A549 (cell line): Measurements from ENCODE around the gene IGF2R. TPM values are rescaled to one million over a fixed set of nuclear protein-coding genes. Genes with fewer than 3 reads are reported as not detected.

Experiments
- ATAC-seq, 2 experiments: fragments of 200-7000 bp in 1 of 2; fragments of >200 bp in 1 of 2; cut with Nextera tagmentation in 1 of 2; cut with Tn5 transposase in 1 of 2; 3 replicates each; pipeline versions ENCODE4 v1.8.0 to v1.9.1; 2018 to 2020; ENCODE audit warnings: mild to moderate bottlenecking in 1 of 2, moderate library complexity in 1 of 2
- CTCF ChIA-PET: fragments of 300-600 bp; sonication (Branson Sonifier 250); formaldehyde crosslinking; extraction: SDS; loops from one replicate; lab custom pipeline; 2021; ENCODE audit warnings: antibody characterized with exemption, inconsistent platforms; lab: Yijun Ruan, JAX
- POLR2A ChIA-PET: fragments of 350-600 bp; formaldehyde crosslinking; extraction: SDS; loops from one replicate; lab custom pipeline; 2021; ENCODE audit warnings: antibody characterized with exemption, inconsistent platforms; lab: Yijun Ruan, JAX
- DNase-seq, 2 experiments: peaks; one replicate each; pipeline versions ENCODE4 v3.0.0 to v3.0.0-alpha.2; 2011 to 2016; ENCODE audit warnings: low read depth in 1 of 2, low spot score in 1 of 2
- FAIRE-seq: peaks from 2 replicates; lab custom pipeline; 2011; peaks lifted over from hg19 to GRCh38; lab: Jason Lieb, UNC
- H3K27ac ChIP-seq, 2 experiments: fragments of >200 bp; sonication (Bioruptor Twin); formaldehyde crosslinking; 3 replicates each; pipeline ENCODE4 v1.5.1; 2016 to 2017
- H3K4me1 ChIP-seq: fragments of >200 bp; sonication (Bioruptor Twin); formaldehyde crosslinking; 3 replicates; pipeline ENCODE4 v1.6.1; 2016
- H3K4me2 ChIP-seq: fragments of >200 bp; sonication (Bioruptor Twin); formaldehyde crosslinking; 3 replicates; pipeline ENCODE4 v1.6.1; 2016
- H3K4me3 ChIP-seq: fragments of >200 bp; sonication (Bioruptor Twin); formaldehyde crosslinking; 3 replicates; pipeline ENCODE4 v1.5.1; 2016
- H3K9me3 ChIP-seq: fragments of >200 bp; sonication (Bioruptor Twin); formaldehyde crosslinking; 3 replicates; pipeline ENCODE4 v1.6.1; 2016
- BHLHE40 ChIP-seq: IDR thresholded peaks from 2 replicates; pipeline ENCODE4 v1.6.1; 2012; ENCODE audit warnings: low read depth, low read length, inconsistent platforms
- CBX2 ChIP-seq: fragments of 200-600 bp; sonication (generic); IDR thresholded peaks from 2 replicates; pipeline ENCODE4 v1.6.1; 2016; ENCODE audit warnings: low read depth, mild to moderate bottlenecking, borderline replicate concordance
- CEBPB ChIP-seq, 2 experiments: fragments of >200 bp in 1 of 2; sonication (Bioruptor Twin) in 1 of 2; formaldehyde crosslinking in 1 of 2; IDR thresholded peaks; 2 replicates each; pipeline ENCODE4 v1.6.1; 2012 to 2016
- CHD2 ChIP-seq: fragments of 150-350 bp; IDR thresholded peaks from 2 replicates; pipeline ENCODE4 v1.6.1; 2014; ENCODE audit warnings: low read length; ENCODE audit not compliant: partially characterized antibody
- CTCF ChIP-seq: fragments of >200 bp; sonication (Bioruptor Twin); formaldehyde crosslinking; IDR thresholded peaks from 3 replicates; pipeline ENCODE4 v1.5.1; 2016
- E2F6 ChIP-seq: IDR thresholded peaks from 2 replicates; pipeline ENCODE4 v1.6.1; 2012; ENCODE audit warnings: low read depth, borderline replicate concordance
- EHF ChIP-seq: fragments of 250-450 bp; sonication (Bioruptor Pico); IDR thresholded peaks from 2 replicates; pipeline ENCODE4 v1.5.0; 2020; ENCODE audit warnings: mild to moderate bottlenecking
- EHMT2 ChIP-seq: fragments of 200-600 bp; sonication (generic); IDR thresholded peaks from 2 replicates; pipeline ENCODE4 v1.6.1; 2016; ENCODE audit warnings: antibody characterized with exemption, low read depth, mild to moderate bottlenecking, moderate library complexity
- ELK1 ChIP-seq: fragments of 150-350 bp; IDR thresholded peaks from 2 replicates; pipeline ENCODE4 v1.6.1; 2014; ENCODE audit warnings: low read depth, mild to moderate bottlenecking, low read length
- EP300 ChIP-seq, 2 experiments: fragments of >200 bp; sonication (Bioruptor Twin); formaldehyde crosslinking; IDR thresholded peaks; 2 replicates in 1 of 2; 3 replicates in 1 of 2; pipeline ENCODE4 v1.6.1; 2016 to 2017
- ESRRA ChIP-seq: fragments of 150-350 bp; IDR thresholded peaks from 2 replicates; pipeline ENCODE4 v1.6.1; 2014; ENCODE audit warnings: mild to moderate bottlenecking, low read length, borderline replicate concordance
- FOSL2 ChIP-seq, 2 experiments: fragments of 450-650 bp in 1 of 2; fragments of >200 bp in 1 of 2; sonication (Bioruptor Twin) in 1 of 2; formaldehyde crosslinking; IDR thresholded peaks; 2 replicates each; pipeline versions ENCODE4 v1.5.0 to v1.6.1; 2016 to 2020; ENCODE audit warnings: mild to moderate bottlenecking in 1 of 2, moderate library complexity in 1 of 2
- GATA3 ChIP-seq: IDR thresholded peaks from 2 replicates; pipeline ENCODE4 v1.6.1; 2012; ENCODE audit warnings: borderline replicate concordance
- HES2 ChIP-seq: fragments of >200 bp; sonication (Bioruptor Twin); formaldehyde crosslinking; IDR thresholded peaks from 2 replicates; pipeline ENCODE4 v1.6.1; 2016
- HOXB13 ChIP-seq: fragments of 250-450 bp; sonication (Bioruptor Pico); IDR thresholded peaks from 2 replicates; pipeline ENCODE4 v1.5.0; 2020; ENCODE audit warnings: low read depth, mild to moderate bottlenecking, moderate library complexity
- JUNB ChIP-seq: fragments of >200 bp; sonication (Bioruptor Twin); formaldehyde crosslinking; IDR thresholded peaks from 2 replicates; pipeline ENCODE4 v1.6.1; 2016
- KDM5A ChIP-seq: fragments of 200-600 bp; sonication (generic); IDR thresholded peaks from 2 replicates; pipeline ENCODE4 v1.6.1; 2016; ENCODE audit warnings: antibody characterized with exemption, mild to moderate bottlenecking
- MAX ChIP-seq: IDR thresholded peaks from 2 replicates; pipeline ENCODE4 v1.6.1; 2012
- MYC ChIP-seq: IDR thresholded peaks from 2 replicates; pipeline ENCODE4 v1.6.1; 2012; ENCODE audit warnings: mild to moderate bottlenecking, inconsistent platforms, low read length, improper control_type of control experiment, borderline replicate concordance
- NPAS2 ChIP-seq: fragments of 250-450 bp; sonication (Bioruptor Pico); IDR thresholded peaks from 2 replicates; pipeline ENCODE4 v1.8.0; 2022; ENCODE audit warnings: mild to moderate bottlenecking, moderate library complexity, borderline replicate concordance
- NR3C1 ChIP-seq: fragments of >200 bp; sonication (Bioruptor Twin); formaldehyde crosslinking; IDR thresholded peaks from 3 replicates; pipeline ENCODE4 v1.6.1; 2017
- PHF8 ChIP-seq: fragments of 200-600 bp; sonication (generic); IDR thresholded peaks from 2 replicates; pipeline ENCODE4 v1.6.1; 2016; ENCODE audit warnings: low read depth, mild to moderate bottlenecking, antibody characterized with exemption, moderate library complexity, borderline replicate concordance
- POLR2A ChIP-seq: IDR thresholded peaks from 2 replicates; pipeline ENCODE4 v1.6.1; 2012; ENCODE audit warnings: mild to moderate bottlenecking, low read length
- POLR2AphosphoS2 ChIP-seq: conservative IDR thresholded peaks from 2 replicates; pipeline ENCODE4 v1.6.1; 2012; ENCODE audit warnings: low read length, improper control_type of control experiment, inconsistent platforms
- RAD21 ChIP-seq, 2 experiments: fragments of >200 bp in 1 of 2; sonication (Bioruptor Twin) in 1 of 2; formaldehyde crosslinking in 1 of 2; IDR thresholded peaks in 1 of 2; conservative IDR thresholded peaks in 1 of 2; 2 replicates in 1 of 2; 3 replicates in 1 of 2; pipeline ENCODE4 v1.6.1; 2012 to 2018; ENCODE audit warnings: inconsistent platforms in 1 of 2
- RARB ChIP-seq: fragments of 250-450 bp; sonication (Bioruptor Pico); IDR thresholded peaks from 2 replicates; pipeline ENCODE4 v1.8.0; 2021; ENCODE audit warnings: mild to moderate bottlenecking, moderate library complexity
- SMC3 ChIP-seq: fragments of >200 bp; sonication (Bioruptor Twin); formaldehyde crosslinking; IDR thresholded peaks from 3 replicates; pipeline ENCODE4 v1.6.1; 2018; ENCODE audit warnings: inconsistent platforms
- SREBF2 ChIP-seq: fragments of 450-650 bp; IDR thresholded peaks from 2 replicates; pipeline ENCODE4 v1.6.1; 2014; ENCODE audit warnings: mild to moderate bottlenecking, moderate library complexity
- USF2 ChIP-seq: fragments of 450-650 bp; IDR thresholded peaks from 2 replicates; pipeline ENCODE4 v1.6.1; 2014; ENCODE audit warnings: antibody characterized with exemption
- ZC3H11A ChIP-seq: fragments of 450-650 bp; IDR thresholded peaks from 2 replicates; pipeline ENCODE4 v1.6.1; 2014; ENCODE audit warnings: antibody characterized with exemption, mild to moderate bottlenecking
- ZFP36 ChIP-seq: fragments of 450-650 bp; IDR thresholded peaks from 2 replicates; pipeline ENCODE4 v1.6.1; 2014; ENCODE audit warnings: borderline replicate concordance; ENCODE audit not compliant: partially characterized antibody
- ZNF302 ChIP-seq: fragments of 250-450 bp; sonication (Bioruptor Pico); IDR thresholded peaks from 2 replicates; pipeline ENCODE4 v1.9.0; 2021; ENCODE audit warnings: inconsistent platforms, mild to moderate bottlenecking, moderate library complexity
- WGBS: methylation state at CpG from one replicate; pipeline ENCODE4 v1.1.6; 2017; ENCODE audit errors: missing lambda C conversion rate; 5-methylcytosine and 5-hydroxymethylcytosine counted together
- polyA plus RNA-seq, 4 experiments: library from polyadenylated mRNA; depleted of rRNA in 3 of 4; stranded (reverse); fragments of >200 nt; fragmentation: RNase III in 1 of 4; extraction: RNeasy Plus Mini Kit Qiagen cat#74134 plus additional on column Dnase treatment in 1 of 4; gene quantifications; 2 replicates in 3 of 4; 3 replicates in 1 of 4; pipeline ENCODE4 v1.2.3, GENCODE V29; 2011 to 2017

The IGF2R gene
- polyA plus RNA-seq, 2 of the 4 experiments (the other 2 are of a cell fraction), result 17.6 to 24.9 TPM

GRCh38 chr6:160138839-160139419, 170.0 kb downstream of the IGF2R start:
- POLR2A ChIA-PET, result interaction anchor here (1.3 kb wide), 2 partner anchors 215 to 223 kb away, joined by 3 to 5 read pairs; no protein-coding TSS in a partner anchor
- peak overlapping the region; percentile 75 to 87 for H3K27ac ChIP-seq
- DNase-seq, result no peak
- 72% methylated on average over 13 of the region's 13 CpGs for WGBS
- peak overlapping the region; percentile 49 for H3K4me2 ChIP-seq
- H3K9me3 ChIP-seq, result no peaks in the 10 kb centered on the region
- no peak for FAIRE-seq
- ATAC-seq, result peak in 1 of 2 experiments; percentile 17; a peak in 4 of 6 replicates
- TF ChIP-seq EHMT2, result no peak
- TF ChIP-seq MYC, result no peak
- no peak for TF ChIP-seq SREBF2
- no peak for TF ChIP-seq ZC3H11A
- no peak for TF ChIP-seq CEBPB (IDR thresholded peaks at IDR 0.05)
- TF ChIP-seq RARB, result no peak
- 0 out of 2 replicates have a peak, but pooled peaks have one; percentile 26 for TF ChIP-seq NPAS2 (CRISPR knock-in tag)
- peak; percentile 31 for TF ChIP-seq ZFP36
- no peak for TF ChIP-seq NR3C1
- TF ChIP-seq SMC3, result no peak
- TF ChIP-seq HOXB13 (CRISPR knock-in tag), result no peak
- no peak for TF ChIP-seq ESRRA
- no peak for TF ChIP-seq E2F6
- no peak for TF ChIP-seq USF2
- no peak for TF ChIP-seq PHF8
- TF ChIP-seq POLR2AphosphoS2, result no peak
- TF ChIP-seq MAX, result no peak
- CTCF ChIA-PET, result interaction anchor here (0.7 to 3.1 kb wide), 27 partner anchors 8 to 394 kb away, joined by 3 to 30 read pairs (median 4); partner anchors contain the start of gene SLC22A3
- H3K4me3 ChIP-seq, result no peak overlapping the region
- peaks cover 51% of the 10 kb centered on the region for H3K4me1 ChIP-seq

- no peaks in the 10 kb centered on the region for H3K9me3 ChIP-seq
- 64% methylated on average over 12 of the region's 12 CpGs for WGBS
- CTCF ChIA-PET, result interaction anchor here (1.0 to 2.9 kb wide), 3 partner anchors 11 to 249 kb away, joined by 3 to 17 read pairs (median 4); no protein-coding TSS in a partner anchor
- FAIRE-seq (no peak), ATAC-seq (peak; percentile 69 to 78), DNase-seq (peak; percentile 62 to 65)
- POLR2A ChIA-PET, result no interaction called here
- H3K4me1 ChIP-seq, result peaks cover 51% of the 10 kb centered on the region
- peak overlapping the region; percentile 49 for H3K4me2 ChIP-seq
- H3K4me3 ChIP-seq, result no peak overlapping the region
- H3K27ac ChIP-seq, result peak overlapping the region; percentile 75 to 87
- TF ChIP-seq NR3C1 (no peak), KDM5A (no peak), FOSL2 (IDR thresholded peaks at IDR 0.05) (peak; percentile 86), FOSL2 (CRISPR knock-in tag; IDR thresholded peaks at IDR 0.05) (peak; percentile 61), POLR2A (no peak), CHD2 (no peak), EP300 (IDR thresholded peaks at IDR 0.05) (peak; percentile 11 to 42; a peak in 2 of 5 replicates), ZNF302 (no peak), E2F6 (no peak), JUNB (peak; percentile 74), CEBPB (IDR thresholded peaks at IDR 0.05) (0 out of 4 replicates have a peak, but pooled peaks of 1 of the 2 experiments have one; percentile 17), GATA3 (no peak; the same call in 1 of the 2 replicates), CTCF (no peak), MYC (no peak), BHLHE40 (no peak), HES2 (no peak), CBX2 (no peak), POLR2AphosphoS2 (no peak), EHF (CRISPR knock-in tag) (no peak), ESRRA (no peak), RAD21 (conservative IDR thresholded peaks at IDR 0.05 in 1 of 2, IDR thresholded peaks at IDR 0.05 in 1 of 2) (0 out of 5 replicates have a peak, but pooled peaks of 1 of the 2 experiments have one; percentile 29), ELK1 (no peak)
Observed at GRCh38 chr6:160139420-160139851, 170.6 kb downstream of the IGF2R start.
